GM19238 (cell line): ENCODE results near the gene CNKSR2.

Source experiments
- DNase-seq: peaks from one replicate; pipeline ENCODE4 v3.0.0; 2011; ENCODE audit warnings: low spot score; ENCODE audit not compliant: insufficient read length

Gene CNKSR2

GRCh38 chrX:21606002-21606401, 231.8 kb downstream of the CNKSR2 start:
- no peak for DNase-seq

- DNase-seq, result no peak
Observed at GRCh38 chrX:21610168-21610567, 235.9 kb downstream of the CNKSR2 start.

- DNase-seq, result no peak
Observed at GRCh38 chrX:21612154-21612553, 237.9 kb downstream of the CNKSR2 start.

- no peak for DNase-seq
Observed at GRCh38 chrX:21616386-21616785, 242.2 kb downstream of the CNKSR2 start.

GRCh38 chrX:21620234-21620633, 246.0 kb downstream of the CNKSR2 start:
- DNase-seq, result no peak

GRCh38 chrX:21623778-21624501, 249.7 kb downstream of the CNKSR2 start:
- DNase-seq, result no peak

GRCh38 chrX:21632027-21632426, 257.8 kb downstream of the CNKSR2 start:
- no peak for DNase-seq

- no peak for DNase-seq
Observed at GRCh38 chrX:21638311-21638710, 264.1 kb downstream of the CNKSR2 start.

- no peak for DNase-seq
Observed at GRCh38 chrX:21639775-21640174, 265.6 kb downstream of the CNKSR2 start.

GRCh38 chrX:21645431-21645830, 271.2 kb downstream of the CNKSR2 start:
- no peak for DNase-seq

GRCh38 chrX:21645886-21646285, 271.7 kb downstream of the CNKSR2 start:
- no peak for DNase-seq

GRCh38 chrX:21655901-21656586, 281.8 kb downstream of the CNKSR2 start:
- no peak for DNase-seq

GRCh38 chrX:21656587-21657317, 282.5 kb downstream of the CNKSR2 start:
- DNase-seq, result no peak

GRCh38 chrX:21657318-21658151, 283.3 kb downstream of the CNKSR2 start:
- DNase-seq, result no peak

GRCh38 chrX:21658152-21658737, 284.0 kb downstream of the CNKSR2 start, which contains the start of gene KLHL34:
Gene KLHL34 (minus strand): TSS chrX:21658330. CDS start chrX:21657788, 542 bp downstream.
- DNase-seq, result no peak

GRCh38 chrX:21658746-21659145, 284.5 kb downstream of the CNKSR2 start:
- no peak for DNase-seq

GRCh38 chrX:21659320-21659719, 285.1 kb downstream of the CNKSR2 start:
- DNase-seq, result no peak

- DNase-seq, result no peak
Observed at GRCh38 chrX:21660156-21660555, 285.9 kb downstream of the CNKSR2 start.

GRCh38 chrX:21661316-21661715, 287.1 kb downstream of the CNKSR2 start:
- no peak for DNase-seq

GRCh38 chrX:21662761-21663160, 288.5 kb downstream of the CNKSR2 start:
- DNase-seq, result no peak

GRCh38 chrX:21666252-21666651, 292.0 kb downstream of the CNKSR2 start:
- no peak for DNase-seq
